ENCODE data around the gene COL28A1.
"Not testable (repeated sequence)": the region's sequence is repeated elsewhere in the genome, so short reads cannot be mapped to it uniquely, and the experiment has no call there.

COL28A1 gene

DNA sequence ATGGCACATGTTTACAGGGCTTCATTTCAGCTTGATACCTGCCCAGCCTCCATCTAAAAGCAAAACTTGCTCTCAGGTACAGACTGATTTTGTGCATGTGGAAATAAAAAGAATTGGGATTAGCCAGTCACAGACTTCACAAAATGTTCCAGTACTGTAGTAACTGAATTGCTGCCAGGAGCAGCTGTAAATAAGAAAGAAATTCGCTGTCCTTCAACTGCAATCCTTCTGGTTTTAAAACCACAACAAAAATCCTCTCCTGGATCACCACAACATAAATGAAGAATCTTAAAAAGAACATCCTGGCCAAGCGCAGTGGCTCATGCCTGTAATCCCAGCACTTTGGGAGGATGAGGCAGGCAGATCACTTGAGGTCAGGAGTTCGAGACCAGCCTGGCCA, 27.1 kb upstream of the COL28A1 start:
- H3K9me3 ChIP-seq (ENCODE audit: control insufficient read depth, insufficient read depth, low read length): no peaks in the 10 kb centered on the region
- H3K36me3 ChIP-seq (ENCODE audit: control insufficient read depth, insufficient read depth, low read length): no peaks in the 10 kb centered on the region
- no peak overlapping the region for H3K4me3 ChIP-seq (ENCODE audit: low read length)
- H3K27ac ChIP-seq (ENCODE audit: low read length): no peak overlapping the region
- WGBS (ENCODE audit: insufficient coverage, insufficient read length): no CpG with 5 or more reads among the region's 3 CpGs
- no peaks in the 10 kb centered on the region for H3K27me3 ChIP-seq (ENCODE audit: control insufficient read depth, insufficient read depth, low read length)
- H3K4me1 ChIP-seq (ENCODE audit: control insufficient read depth, insufficient read depth, low read length): no peaks in the 10 kb centered on the region; the same call in 1 of the 2 replicates
- DNase-seq (ENCODE audit: low read depth, low spot score): no peak

DNA sequence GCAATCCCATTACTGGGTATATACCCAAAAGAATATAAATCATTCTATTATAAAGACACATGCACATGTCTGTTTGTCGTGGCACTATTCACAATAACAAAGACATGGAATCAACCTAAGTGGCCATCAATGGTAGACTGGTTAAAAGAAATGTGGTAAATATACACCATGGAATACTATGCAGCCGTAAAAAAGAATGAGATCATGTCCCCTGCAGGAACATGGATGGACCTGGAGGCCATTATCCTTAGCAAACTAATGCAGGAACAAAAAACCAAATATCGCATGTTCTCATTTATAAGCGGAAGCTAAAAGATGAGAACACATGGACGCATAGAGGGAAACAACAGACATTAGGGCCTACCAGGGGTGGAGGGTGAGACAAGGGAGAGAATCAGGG, 25.9 kb upstream of the COL28A1 start:
- WGBS (ENCODE audit: insufficient coverage, insufficient read length): no CpG with 5 or more reads among the region's 5 CpGs
- DNase-seq (ENCODE audit: low read depth, low spot score); H3K27me3 ChIP-seq (ENCODE audit: control insufficient read depth, insufficient read depth, low read length); H3K4me1 ChIP-seq (ENCODE audit: control insufficient read depth, insufficient read depth, low read length); H3K9me3 ChIP-seq (ENCODE audit: control insufficient read depth, insufficient read depth, low read length); H3K4me3 ChIP-seq (ENCODE audit: low read length); H3K27ac ChIP-seq (ENCODE audit: low read length); H3K36me3 ChIP-seq (ENCODE audit: control insufficient read depth, insufficient read depth, low read length): not testable (repeated sequence)

DNA sequence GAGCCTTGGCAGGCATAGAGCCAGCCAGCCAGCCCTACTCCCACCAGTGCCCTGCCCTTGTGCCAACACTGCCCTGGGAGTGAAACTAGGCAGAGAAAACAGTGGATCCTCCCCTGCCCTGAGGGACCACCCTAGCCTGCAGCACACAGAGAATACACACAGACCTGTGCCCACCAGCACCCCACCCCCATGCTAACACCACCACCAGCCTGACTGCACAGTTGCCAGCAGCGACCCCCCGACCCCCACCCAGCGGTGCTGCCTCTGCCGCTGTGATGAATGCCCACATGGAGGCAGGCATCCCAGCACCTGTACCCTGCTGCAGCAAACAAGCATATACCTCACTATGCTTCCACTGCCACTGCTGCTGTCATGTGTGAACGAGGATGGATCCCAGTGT, 21.6 kb upstream of the COL28A1 start:
- no CpG with 5 or more reads among the region's 5 CpGs for WGBS (ENCODE audit: insufficient coverage, insufficient read length)
- DNase-seq (ENCODE audit: low read depth, low spot score): no peak
- Histone ChIP-seq H3K4me1 (ENCODE audit: control insufficient read depth, insufficient read depth, low read length) (no peaks in the 10 kb centered on the region), H3K36me3 (ENCODE audit: control insufficient read depth, insufficient read depth, low read length) (no peaks in the 10 kb centered on the region), H3K27ac (ENCODE audit: low read length) (no peak overlapping the region), H3K27me3 (ENCODE audit: control insufficient read depth, insufficient read depth, low read length) (no peaks in the 10 kb centered on the region), H3K9me3 (ENCODE audit: control insufficient read depth, insufficient read depth, low read length) (no peaks in the 10 kb centered on the region), H3K4me3 (ENCODE audit: low read length) (no peak overlapping the region)

DNA sequence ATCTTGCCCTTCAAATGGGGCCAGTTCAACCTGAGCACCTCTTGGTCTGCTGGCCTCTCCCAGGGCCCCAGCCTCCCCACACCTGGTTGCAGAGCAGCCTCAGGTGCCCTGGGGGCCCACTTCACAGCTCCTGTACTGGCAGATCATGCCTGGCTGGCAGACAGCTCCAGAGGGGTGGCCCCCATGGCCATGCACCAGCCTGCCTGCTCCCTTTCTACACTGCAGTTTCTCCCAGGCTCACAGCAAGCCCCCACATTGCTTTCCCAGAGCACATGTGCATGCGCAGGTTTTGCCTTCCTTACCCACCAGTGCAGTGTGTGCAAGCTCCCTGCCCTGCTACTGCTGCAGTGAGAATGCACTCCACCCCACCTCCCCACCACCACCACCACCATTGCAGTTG, 21.2 kb upstream of the COL28A1 start:
- H3K4me1 ChIP-seq (ENCODE audit: control insufficient read depth, insufficient read depth, low read length): no peaks in the 10 kb centered on the region
- H3K9me3 ChIP-seq (ENCODE audit: control insufficient read depth, insufficient read depth, low read length): no peaks in the 10 kb centered on the region
- WGBS (ENCODE audit: insufficient coverage, insufficient read length): no CpG with 5 or more reads among the region's 1 CpG
- no peak overlapping the region for H3K27ac ChIP-seq (ENCODE audit: low read length)
- H3K4me3 ChIP-seq (ENCODE audit: low read length): no peak overlapping the region
- H3K27me3 ChIP-seq (ENCODE audit: control insufficient read depth, insufficient read depth, low read length): no peaks in the 10 kb centered on the region
- no peaks in the 10 kb centered on the region for H3K36me3 ChIP-seq (ENCODE audit: control insufficient read depth, insufficient read depth, low read length)
- no peak for DNase-seq (ENCODE audit: low read depth, low spot score)

DNA sequence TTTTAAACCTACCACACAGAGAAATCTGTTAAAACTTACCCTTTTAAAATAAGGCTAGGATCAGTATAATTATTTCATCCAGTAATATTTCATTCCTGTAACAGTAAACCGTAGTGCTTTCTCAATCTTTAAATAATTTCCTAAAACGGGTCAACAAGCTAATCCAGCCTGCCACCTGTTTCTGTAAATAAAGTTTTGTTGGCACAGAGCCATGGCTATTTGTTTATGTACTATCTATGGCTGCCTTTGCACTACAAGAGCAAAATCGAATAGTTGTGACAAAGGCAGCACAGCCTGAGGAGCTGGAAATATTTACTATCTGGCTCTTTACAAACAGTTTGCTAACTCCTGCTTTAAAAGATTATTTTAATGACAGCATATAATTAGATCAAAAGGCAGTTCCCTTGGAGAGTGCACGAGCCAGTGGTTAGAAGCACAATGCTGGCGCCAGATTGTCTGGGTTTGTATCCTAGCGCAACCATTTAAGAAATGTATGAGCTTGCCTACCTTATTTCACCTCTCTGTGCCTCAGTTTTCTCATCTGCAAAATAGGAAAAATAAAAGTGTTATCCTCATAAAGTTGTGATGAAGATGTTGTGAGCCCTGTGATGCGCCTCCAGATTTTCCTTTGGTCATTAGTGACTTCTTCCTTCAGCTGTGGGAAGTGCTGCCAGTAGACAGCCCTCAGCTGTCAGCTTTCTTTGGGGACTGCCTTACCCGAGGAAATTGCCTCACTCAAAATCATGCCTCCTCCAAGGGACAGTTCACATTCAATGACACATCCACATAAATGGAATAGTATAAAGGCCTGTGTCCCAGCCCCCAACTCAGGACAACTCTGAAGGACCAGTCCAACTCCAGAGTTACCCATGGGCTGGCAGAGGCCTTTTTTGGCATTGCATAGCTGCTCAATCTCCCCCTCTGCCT, 19.2 kb upstream of the COL28A1 start:
- WGBS (ENCODE audit: insufficient coverage, insufficient read length): no CpG with 5 or more reads among the region's 8 CpGs
- no peak overlapping the region for H3K27ac ChIP-seq (ENCODE audit: low read length)
- no peak overlapping the region for H3K4me3 ChIP-seq (ENCODE audit: low read length)
- no peak for DNase-seq (ENCODE audit: low read depth, low spot score)
- no peaks in the 10 kb centered on the region for H3K4me1 ChIP-seq (ENCODE audit: control insufficient read depth, insufficient read depth, low read length)
- no peaks in the 10 kb centered on the region for H3K27me3 ChIP-seq (ENCODE audit: control insufficient read depth, insufficient read depth, low read length)
- H3K9me3 ChIP-seq (ENCODE audit: control insufficient read depth, insufficient read depth, low read length): no peaks in the 10 kb centered on the region
- no peaks in the 10 kb centered on the region for H3K36me3 ChIP-seq (ENCODE audit: control insufficient read depth, insufficient read depth, low read length)

DNA sequence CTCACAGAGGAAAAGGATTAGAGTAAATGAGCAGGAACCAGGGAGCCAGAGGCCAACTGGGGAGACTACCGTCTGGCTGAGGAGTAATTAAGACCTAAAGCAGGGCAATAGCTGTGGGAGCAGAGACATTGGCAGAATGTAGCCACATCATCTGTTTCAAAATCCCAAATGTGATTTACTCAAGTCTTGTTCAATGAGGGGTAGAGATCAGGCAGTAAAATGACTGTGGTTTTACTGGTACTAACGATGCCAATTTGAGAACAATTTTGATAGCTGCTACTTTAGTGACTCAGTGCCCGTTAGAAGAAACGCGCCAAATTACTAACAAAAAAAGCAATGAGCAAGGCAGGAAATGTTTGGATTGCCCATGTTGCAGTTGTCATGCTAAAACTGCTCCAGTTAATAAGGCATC, 18.4 kb upstream of the COL28A1 start:
- Histone ChIP-seq H3K27me3 (ENCODE audit: control insufficient read depth, insufficient read depth, low read length) (no peaks in the 10 kb centered on the region), H3K4me1 (ENCODE audit: control insufficient read depth, insufficient read depth, low read length) (no peaks in the 10 kb centered on the region), H3K27ac (ENCODE audit: low read length) (no peak overlapping the region), H3K4me3 (ENCODE audit: low read length) (no peak overlapping the region), H3K9me3 (ENCODE audit: control insufficient read depth, insufficient read depth, low read length) (no peaks in the 10 kb centered on the region), H3K36me3 (ENCODE audit: control insufficient read depth, insufficient read depth, low read length) (no peaks in the 10 kb centered on the region)
- no CpG with 5 or more reads among the region's 5 CpGs for WGBS (ENCODE audit: insufficient coverage, insufficient read length)
- DNase-seq (ENCODE audit: low read depth, low spot score): no peak

DNA sequence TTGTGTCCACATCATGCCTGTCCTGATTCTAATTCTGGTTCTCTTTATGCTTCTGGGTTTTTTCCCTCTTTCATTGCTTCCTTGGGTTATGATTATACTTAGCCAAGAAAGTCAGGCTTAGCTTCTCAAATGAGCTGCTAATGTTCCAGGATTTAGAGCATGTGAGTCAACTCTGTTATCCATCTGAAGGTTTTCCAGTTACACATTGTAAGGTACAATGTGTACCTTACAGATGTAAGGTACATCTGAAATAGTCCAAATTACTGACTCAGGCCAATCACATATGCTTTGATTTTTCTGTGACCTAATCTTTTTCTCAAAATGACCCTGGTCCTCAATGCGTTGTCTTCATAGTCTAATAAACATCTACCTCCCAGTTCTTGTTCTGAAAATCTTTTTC, 17.7 kb upstream of the COL28A1 start:
- no peak overlapping the region for H3K27ac ChIP-seq (ENCODE audit: low read length)

DNA sequence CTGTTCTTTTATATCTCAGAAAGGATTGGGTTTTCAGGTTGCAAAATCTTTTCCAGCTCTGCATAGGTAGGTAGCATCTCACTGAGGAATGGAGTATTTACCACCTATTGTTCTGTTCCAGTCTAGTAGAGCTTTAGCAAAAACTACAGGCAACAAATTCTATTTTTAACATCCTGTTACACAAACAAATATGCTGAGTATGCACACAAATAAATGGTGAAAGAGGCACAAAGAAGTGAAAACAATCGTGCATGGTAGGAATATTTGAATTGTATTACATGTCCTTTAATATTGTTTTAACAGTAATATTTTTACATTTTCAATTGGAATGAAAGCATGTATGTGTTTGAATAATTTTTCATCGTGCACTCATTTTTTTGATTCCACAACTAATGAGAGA, 16.5 kb upstream of the COL28A1 start:
- Histone ChIP-seq H3K27me3 (ENCODE audit: control insufficient read depth, insufficient read depth, low read length) (no peaks in the 10 kb centered on the region), H3K4me3 (ENCODE audit: low read length) (no peak overlapping the region), H3K9me3 (ENCODE audit: control insufficient read depth, insufficient read depth, low read length) (no peaks in the 10 kb centered on the region), H3K36me3 (ENCODE audit: control insufficient read depth, insufficient read depth, low read length) (no peaks in the 10 kb centered on the region), H3K27ac (ENCODE audit: low read length) (no peak overlapping the region), H3K4me1 (ENCODE audit: control insufficient read depth, insufficient read depth, low read length) (no peaks in the 10 kb centered on the region)
- DNase-seq (ENCODE audit: low read depth, low spot score): no peak
- WGBS (ENCODE audit: insufficient coverage, insufficient read length): no CpG with 5 or more reads among the region's 2 CpGs

More for the DNA sequence above, 17.7 kb upstream of the COL28A1 start:
- no peak for DNase-seq (ENCODE audit: low read depth, low spot score)
- Histone ChIP-seq H3K4me1 (ENCODE audit: control insufficient read depth, insufficient read depth, low read length) (no peaks in the 10 kb centered on the region), H3K4me3 (ENCODE audit: low read length) (no peak overlapping the region), H3K27me3 (ENCODE audit: control insufficient read depth, insufficient read depth, low read length) (no peaks in the 10 kb centered on the region), H3K36me3 (ENCODE audit: control insufficient read depth, insufficient read depth, low read length) (no peaks in the 10 kb centered on the region), H3K9me3 (ENCODE audit: control insufficient read depth, insufficient read depth, low read length) (no peaks in the 10 kb centered on the region)
- no CpG with 5 or more reads among the region's 1 CpG for WGBS (ENCODE audit: insufficient coverage, insufficient read length)

DNA sequence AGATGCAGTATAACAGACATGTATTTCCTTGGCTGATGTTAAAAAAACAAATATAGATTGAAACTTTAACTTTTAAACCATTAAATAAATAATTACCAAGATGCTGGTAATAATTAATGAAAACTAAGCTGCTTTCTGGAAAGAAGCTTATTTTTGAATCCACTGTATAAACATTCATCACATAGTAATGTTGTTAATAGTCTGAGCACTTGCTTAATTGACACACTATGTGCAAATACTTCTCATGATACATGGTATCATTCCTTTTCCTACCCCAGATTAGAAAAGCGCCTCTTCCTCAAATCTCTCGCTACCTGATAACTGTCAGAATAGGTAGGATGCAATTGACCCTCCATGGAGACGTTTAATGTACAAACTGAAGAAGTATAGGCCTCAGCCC, 15.0 kb upstream of the COL28A1 start:
- Histone ChIP-seq H3K27me3 (ENCODE audit: control insufficient read depth, insufficient read depth, low read length) (no peaks in the 10 kb centered on the region), H3K36me3 (ENCODE audit: control insufficient read depth, insufficient read depth, low read length) (no peaks in the 10 kb centered on the region), H3K4me1 (ENCODE audit: control insufficient read depth, insufficient read depth, low read length) (no peaks in the 10 kb centered on the region), H3K27ac (ENCODE audit: low read length) (no peak overlapping the region), H3K9me3 (ENCODE audit: control insufficient read depth, insufficient read depth, low read length) (no peaks in the 10 kb centered on the region), H3K4me3 (ENCODE audit: low read length) (no peak overlapping the region)
- no peak for DNase-seq (ENCODE audit: low read depth, low spot score)
- WGBS (ENCODE audit: insufficient coverage, insufficient read length): no CpG with 5 or more reads among the region's 3 CpGs

DNA sequence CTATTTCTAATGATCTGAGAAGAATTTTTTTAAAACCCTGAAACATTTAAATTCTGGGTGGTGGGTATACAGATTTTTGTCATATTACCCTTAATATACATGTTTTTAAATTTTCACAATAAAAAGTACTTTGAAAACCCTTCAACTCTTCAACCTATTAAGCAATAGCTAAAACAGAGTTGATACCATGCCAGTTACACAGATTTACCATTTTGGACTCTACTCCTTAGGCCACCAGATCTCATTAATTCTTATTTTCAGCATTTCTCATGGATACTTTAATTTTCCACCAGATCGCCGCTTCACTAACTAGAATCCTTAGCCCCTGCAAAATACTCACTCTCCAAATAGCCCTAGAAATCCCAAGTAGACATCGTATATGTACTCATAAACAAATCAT, 12.7 kb upstream of the COL28A1 start:
- Histone ChIP-seq H3K9me3 (ENCODE audit: control insufficient read depth, insufficient read depth, low read length) (no peaks in the 10 kb centered on the region), H3K27ac (ENCODE audit: low read length) (no peak overlapping the region), H3K27me3 (ENCODE audit: control insufficient read depth, insufficient read depth, low read length) (no peaks in the 10 kb centered on the region), H3K36me3 (ENCODE audit: control insufficient read depth, insufficient read depth, low read length) (no peaks in the 10 kb centered on the region), H3K4me1 (ENCODE audit: control insufficient read depth, insufficient read depth, low read length) (no peaks in the 10 kb centered on the region), H3K4me3 (ENCODE audit: low read length) (no peak overlapping the region)
- WGBS (ENCODE audit: insufficient coverage, insufficient read length): no CpG with 5 or more reads among the region's 3 CpGs
- DNase-seq (ENCODE audit: low read depth, low spot score): no peak

All from iPS DF 6.9 (cell line).